A549 (cell line): ENCODE measurements around the gene ITIH4. TPM values are rescaled to one million over a fixed set of nuclear protein-coding genes. Genes with fewer than 3 reads are reported as not detected.

ENCODE experiments used
- ATAC-seq, 2 experiments: fragments of 200-7000 bp in 1 of 2; fragments of >200 bp in 1 of 2; cut with Nextera tagmentation in 1 of 2; cut with Tn5 transposase in 1 of 2; 3 replicates each; pipeline versions ENCODE4 v1.8.0 to v1.9.1; 2018 to 2020; ENCODE audit warnings: mild to moderate bottlenecking in 1 of 2, moderate library complexity in 1 of 2
- CTCF ChIA-PET: fragments of 300-600 bp; sonication (Branson Sonifier 250); formaldehyde crosslinking; extraction: SDS; loops from one replicate; lab custom pipeline; 2021; ENCODE audit warnings: antibody characterized with exemption, inconsistent platforms; lab: Yijun Ruan, JAX
- POLR2A ChIA-PET: fragments of 350-600 bp; formaldehyde crosslinking; extraction: SDS; loops from one replicate; lab custom pipeline; 2021; ENCODE audit warnings: antibody characterized with exemption, inconsistent platforms; lab: Yijun Ruan, JAX
- DNase-seq, 2 experiments: peaks; one replicate each; pipeline versions ENCODE4 v3.0.0 to v3.0.0-alpha.2; 2011 to 2016; ENCODE audit warnings: low read depth in 1 of 2, low spot score in 1 of 2
- FAIRE-seq: peaks from 2 replicates; lab custom pipeline; 2011; peaks lifted over from hg19 to GRCh38; lab: Jason Lieb, UNC
- H3K27ac ChIP-seq, 2 experiments: fragments of >200 bp; sonication (Bioruptor Twin); formaldehyde crosslinking; 3 replicates each; pipeline ENCODE4 v1.5.1; 2016 to 2017
- H3K4me1 ChIP-seq: fragments of >200 bp; sonication (Bioruptor Twin); formaldehyde crosslinking; 3 replicates; pipeline ENCODE4 v1.6.1; 2016
- H3K4me2 ChIP-seq: fragments of >200 bp; sonication (Bioruptor Twin); formaldehyde crosslinking; 3 replicates; pipeline ENCODE4 v1.6.1; 2016
- H3K4me3 ChIP-seq: fragments of >200 bp; sonication (Bioruptor Twin); formaldehyde crosslinking; 3 replicates; pipeline ENCODE4 v1.5.1; 2016
- H3K9me3 ChIP-seq: fragments of >200 bp; sonication (Bioruptor Twin); formaldehyde crosslinking; 3 replicates; pipeline ENCODE4 v1.6.1; 2016
- BHLHE40 ChIP-seq: IDR thresholded peaks from 2 replicates; pipeline ENCODE4 v1.6.1; 2012; ENCODE audit warnings: low read depth, low read length, inconsistent platforms
- CBX8 ChIP-seq: fragments of 200-600 bp; sonication (generic); IDR thresholded peaks from 2 replicates; pipeline ENCODE4 v1.6.1; 2016
- CTCF ChIP-seq: fragments of >200 bp; sonication (Bioruptor Twin); formaldehyde crosslinking; IDR thresholded peaks from 3 replicates; pipeline ENCODE4 v1.5.1; 2016
- ELK1 ChIP-seq: fragments of 150-350 bp; IDR thresholded peaks from 2 replicates; pipeline ENCODE4 v1.6.1; 2014; ENCODE audit warnings: low read depth, mild to moderate bottlenecking, low read length
- ESRRA ChIP-seq: fragments of 150-350 bp; IDR thresholded peaks from 2 replicates; pipeline ENCODE4 v1.6.1; 2014; ENCODE audit warnings: mild to moderate bottlenecking, low read length, borderline replicate concordance
- FOSB ChIP-seq: fragments of 250-450 bp; sonication (Bioruptor Pico); IDR thresholded peaks from 2 replicates; pipeline ENCODE4 v1.5.0; 2020; ENCODE audit warnings: mild to moderate bottlenecking, moderate library complexity
- FOXS1 ChIP-seq: fragments of 250-450 bp; sonication (Bioruptor Pico); IDR thresholded peaks from 2 replicates; pipeline ENCODE4 v1.5.0; 2020; ENCODE audit warnings: mild to moderate bottlenecking, moderate library complexity
- HOXB5 ChIP-seq: fragments of 250-450 bp; sonication (Bioruptor Pico); IDR thresholded peaks from 2 replicates; pipeline ENCODE4 v1.5.0; 2020; ENCODE audit warnings: mild to moderate bottlenecking, moderate library complexity
- JUN ChIP-seq, 2 experiments: fragments of >200 bp; sonication (Bioruptor Twin); formaldehyde crosslinking; IDR thresholded peaks; 2 replicates in 1 of 2; 3 replicates in 1 of 2; pipeline ENCODE4 v1.6.1; 2016 to 2017
- MAFK ChIP-seq: fragments of 450-650 bp; IDR thresholded peaks from 2 replicates; pipeline ENCODE4 v1.6.1; 2014; ENCODE audit not compliant: partially characterized antibody
- NPAS2 ChIP-seq: fragments of 250-450 bp; sonication (Bioruptor Pico); IDR thresholded peaks from 2 replicates; pipeline ENCODE4 v1.8.0; 2022; ENCODE audit warnings: mild to moderate bottlenecking, moderate library complexity, borderline replicate concordance
- PHF8 ChIP-seq: fragments of 200-600 bp; sonication (generic); IDR thresholded peaks from 2 replicates; pipeline ENCODE4 v1.6.1; 2016; ENCODE audit warnings: low read depth, mild to moderate bottlenecking, antibody characterized with exemption, moderate library complexity, borderline replicate concordance
- RAD21 ChIP-seq, 2 experiments: fragments of >200 bp in 1 of 2; sonication (Bioruptor Twin) in 1 of 2; formaldehyde crosslinking in 1 of 2; IDR thresholded peaks in 1 of 2; conservative IDR thresholded peaks in 1 of 2; 2 replicates in 1 of 2; 3 replicates in 1 of 2; pipeline ENCODE4 v1.6.1; 2012 to 2018; ENCODE audit warnings: inconsistent platforms in 1 of 2
- RCOR1 ChIP-seq: fragments of 150-350 bp; IDR thresholded peaks from 2 replicates; pipeline ENCODE4 v1.6.1; 2014; ENCODE audit warnings: antibody characterized with exemption, low read length, low read depth
- SMC3 ChIP-seq: fragments of >200 bp; sonication (Bioruptor Twin); formaldehyde crosslinking; IDR thresholded peaks from 3 replicates; pipeline ENCODE4 v1.6.1; 2018; ENCODE audit warnings: inconsistent platforms
- ZFP36 ChIP-seq: fragments of 450-650 bp; IDR thresholded peaks from 2 replicates; pipeline ENCODE4 v1.6.1; 2014; ENCODE audit warnings: borderline replicate concordance; ENCODE audit not compliant: partially characterized antibody
- ZNF302 ChIP-seq: fragments of 250-450 bp; sonication (Bioruptor Pico); IDR thresholded peaks from 2 replicates; pipeline ENCODE4 v1.9.0; 2021; ENCODE audit warnings: inconsistent platforms, mild to moderate bottlenecking, moderate library complexity
- ZSCAN20 ChIP-seq: fragments of 250-450 bp; sonication (Bioruptor Pico); IDR thresholded peaks from 2 replicates; pipeline ENCODE4 v1.8.0; 2022; ENCODE audit warnings: mild to moderate bottlenecking, moderate library complexity
- WGBS: methylation state at CpG from one replicate; pipeline ENCODE4 v1.1.6; 2017; ENCODE audit errors: missing lambda C conversion rate; 5-methylcytosine and 5-hydroxymethylcytosine counted together
- polyA plus RNA-seq, 4 experiments: library from polyadenylated mRNA; depleted of rRNA in 3 of 4; stranded (reverse); fragments of >200 nt; fragmentation: RNase III in 1 of 4; extraction: RNeasy Plus Mini Kit Qiagen cat#74134 plus additional on column Dnase treatment in 1 of 4; gene quantifications; 2 replicates in 3 of 4; 3 replicates in 1 of 4; pipeline ENCODE4 v1.2.3, GENCODE V29; 2011 to 2017
- TF ChIP-seq, protein P1 (sequence below): IDR thresholded peaks from 2 replicates; pipeline ENCODE4 v1.6.1; 2012

The ITIH4 gene
- polyA plus RNA-seq, 2 of the 4 experiments (the other 2 are of a cell fraction) = 0.88 to 0.89 TPM

- no peak for TF ChIP-seq CTCF
- no peak for TF ChIP-seq FOSB (CRISPR knock-in tag)
- no peak for TF ChIP-seq ZSCAN20 (CRISPR knock-in tag)
- TF ChIP-seq, all 56 proteins: peak for 0
These were observed 6.4 kb downstream of the ITIH4 start (continued) for GRCh38 chr3:52824037-52824436.

DNA sequence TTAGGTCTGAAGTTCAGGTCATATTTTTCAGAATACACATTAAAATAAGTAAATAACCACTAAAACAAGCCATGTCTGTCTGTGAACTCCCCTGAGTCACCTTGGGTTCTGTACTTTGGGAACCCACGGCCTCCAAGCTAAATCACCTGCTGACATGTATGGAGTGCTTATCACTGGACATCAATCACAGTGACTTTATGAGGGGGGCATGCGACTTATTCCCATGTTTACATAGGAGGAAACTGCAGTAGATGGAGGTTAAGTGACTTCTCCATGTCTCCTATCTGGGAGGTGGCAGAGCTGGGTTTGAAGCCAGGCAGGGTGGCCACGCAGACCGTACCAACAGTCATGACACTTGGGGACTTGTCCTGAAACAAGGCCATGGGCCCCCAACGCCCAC is 8.1 kb downstream of the ITIH4 start:
- Histone ChIP-seq H3K4me1 (peaks cover 2% of the 10 kb centered on the region; the same call in 1 of the 3 replicates), H3K27ac (no peak overlapping the region), H3K4me3 (no peak overlapping the region), H3K4me2 (no peak overlapping the region), H3K9me3 (no peaks in the 10 kb centered on the region)
- DNase-seq = no peak
- FAIRE-seq = no peak
- no peak for ATAC-seq
- POLR2A ChIA-PET = no interaction called here
- CTCF ChIA-PET = interaction anchor here (0.7 to 1.7 kb wide), 2 partner anchors 16 to 37 kb away, joined by 3 read pairs; no protein-coding TSS in a partner anchor
- WGBS = 71% methylated on average over 5 of the region's 5 CpGs
- TF ChIP-seq BHLHE40 (no peak), ZNF302 (no peak), ZFP36 (no peak)

GRCh38 chr3:52820736-52821135 is 9.7 kb downstream of the ITIH4 start:
- DNase-seq = peak; percentile 37 to 40

DNA sequence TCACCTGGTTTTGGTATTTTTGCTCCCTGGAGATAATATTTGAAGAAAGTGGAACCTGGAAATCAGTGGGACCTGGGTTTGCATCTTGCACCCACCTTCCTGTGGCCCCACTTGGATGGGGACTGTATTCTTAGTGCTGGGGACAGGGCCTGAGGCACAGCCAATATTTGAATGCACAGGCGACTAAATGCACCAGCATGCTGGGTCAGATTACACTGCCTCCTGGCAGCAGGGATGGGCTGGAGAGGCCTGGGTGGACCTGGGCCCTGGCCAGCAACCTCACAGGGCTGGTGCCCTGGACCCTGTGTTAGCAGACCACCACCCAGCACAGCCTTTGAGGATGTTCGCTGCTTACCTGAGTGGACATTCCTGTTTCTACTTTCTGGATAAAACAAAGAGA is 10.5 kb downstream of the ITIH4 start:
- Histone ChIP-seq H3K4me1 (no peaks in the 10 kb centered on the region), H3K9me3 (no peaks in the 10 kb centered on the region), H3K4me2 (no peak overlapping the region), H3K27ac (no peak overlapping the region), H3K4me3 (no peak overlapping the region)
- no peak for ATAC-seq
- CTCF ChIA-PET = interaction anchor here (0.5 to 1.9 kb wide), 4 partner anchors 12 to 391 kb away, joined by 3 to 6 read pairs (median 3); partner anchors contain the start of gene ITIH3
- no peak for DNase-seq
- 88% methylated on average over 2 of the region's 2 CpGs for WGBS
- POLR2A ChIA-PET = no interaction called here
- FAIRE-seq = no peak
- no peak for TF ChIP-seq CBX8
- TF ChIP-seq HOXB5 = no peak
- no peak for TF ChIP-seq PHF8
- TF ChIP-seq MAFK = no peak
- no peak for TF ChIP-seq NPAS2 (CRISPR knock-in tag)
- no peak for TF ChIP-seq BHLHE40
- no peak for TF ChIP-seq ELK1

More at GRCh38 chr3:52820736-52821135, 9.7 kb downstream of the ITIH4 start:
- no peak overlapping the region for H3K27ac ChIP-seq
- H3K4me1 ChIP-seq = no peaks in the 10 kb centered on the region
- FAIRE-seq = no peak
- peak; percentile 78 to 90; a peak in 4 of 6 replicates for ATAC-seq
- TF ChIP-seq RAD21 (conservative IDR thresholded peaks at IDR 0.05 in 1 of 2, IDR thresholded peaks at IDR 0.05 in 1 of 2) = peak; percentile 13 to 35; a peak in 3 of 5 replicates
- TF ChIP-seq CTCF = peak; percentile 29
- TF ChIP-seq BHLHE40 = no peak
- no peak for TF ChIP-seq FOXS1 (CRISPR knock-in tag)
- no peak for TF ChIP-seq ESRRA
- 0 out of 3 replicates have a peak, but pooled peaks have one; percentile 17 for TF ChIP-seq SMC3
- TF ChIP-seq RCOR1 = no peak
- TF ChIP-seq, protein P1, sequence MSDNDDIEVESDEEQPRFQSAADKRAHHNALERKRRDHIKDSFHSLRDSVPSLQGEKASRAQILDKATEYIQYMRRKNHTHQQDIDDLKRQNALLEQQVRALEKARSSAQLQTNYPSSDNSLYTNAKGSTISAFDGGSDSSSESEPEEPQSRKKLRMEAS = no peak
- no peak for TF ChIP-seq JUN (IDR thresholded peaks at IDR 0.05)
- no peak overlapping the region for H3K4me3 ChIP-seq
- no peak overlapping the region for H3K4me2 ChIP-seq
- 47% methylated on average over 8 of the region's 11 CpGs for WGBS
- H3K9me3 ChIP-seq = no peaks in the 10 kb centered on the region
- POLR2A ChIA-PET = interaction anchor here (0.6 kb wide), 1 partner anchor 225 kb away, joined by 3 read pairs; the partner anchor contains the start of gene SFMBT1
- CTCF ChIA-PET = interaction anchor here (0.5 to 1.9 kb wide), 10 partner anchors 9 to 391 kb away, joined by 3 to 6 read pairs (median 4); no protein-coding TSS in a partner anchor
